Loucy (cell line): ENCODE data around the gene HEATR5A.

Experiments used
- H2AFZ ChIP-seq: fragments of 200-600 bp; sonication (generic); 2 replicates; pipeline ENCODE4 v1.6.0; 2016; ENCODE audit warnings: antibody characterized with exemption, mild to moderate bottlenecking, low read length, moderate library complexity
- H3F3A ChIP-seq: fragments of 200-600 bp; 2 replicates; pipeline ENCODE4 v1.6.0; 2016; ENCODE audit warnings: antibody characterized with exemption, low read depth, mild to moderate bottlenecking
- H3K27me3 ChIP-seq: fragments of 200-600 bp; sonication (generic); 2 replicates; pipeline ENCODE4 v1.6.1; 2014; ENCODE audit warnings: low read length, mild to moderate bottlenecking; ENCODE audit not compliant: insufficient read depth, poor library complexity, severe bottlenecking
- H3K36me3 ChIP-seq: fragments of 200-600 bp; sonication (generic); 2 replicates; pipeline ENCODE4 v1.6.1; 2016; ENCODE audit warnings: low read length; ENCODE audit not compliant: insufficient read depth
- H3K4me1 ChIP-seq: fragments of 200-600 bp; sonication (generic); 2 replicates; pipeline ENCODE4 v1.5.1; 2014; ENCODE audit warnings: low read length, mild to moderate bottlenecking; ENCODE audit not compliant: insufficient read depth, poor library complexity, severe bottlenecking
- H3K4me2 ChIP-seq: fragments of 200-600 bp; sonication (generic); 2 replicates; pipeline ENCODE4 v1.6.0; 2014; ENCODE audit warnings: antibody characterized with exemption, low read length, low read depth, mild to moderate bottlenecking; ENCODE audit not compliant: poor library complexity, severe bottlenecking
- H3K4me3 ChIP-seq: fragments of 200-600 bp; sonication (generic); 2 replicates; pipeline ENCODE4 v1.5.1; 2014; ENCODE audit warnings: low read length, mild to moderate bottlenecking, mixed read lengths; ENCODE audit not compliant: poor library complexity, severe bottlenecking
- H3K79me2 ChIP-seq: fragments of 200-600 bp; sonication (generic); 2 replicates; pipeline ENCODE4 v1.6.1; 2014; ENCODE audit warnings: low read length; ENCODE audit not compliant: insufficient read depth
- H3K9ac ChIP-seq: fragments of 200-600 bp; sonication (generic); 2 replicates; pipeline ENCODE4 v1.6.0; 2014; ENCODE audit warnings: mild to moderate bottlenecking, low read depth, low read length, moderate library complexity; ENCODE audit not compliant: poor library complexity, severe bottlenecking
- H3K9me2 ChIP-seq: fragments of 200-600 bp; sonication (generic); replicated peaks from 2 replicates; pipeline ENCODE4 v1.6.1; 2016; ENCODE audit warnings: low read depth, low read length, mixed read lengths
- H3K9me3 ChIP-seq: fragments of 200-600 bp; sonication (generic); 2 replicates; pipeline ENCODE4 v1.6.1; 2014; ENCODE audit warnings: mild to moderate bottlenecking, antibody characterized with exemption, low read length, low read depth; ENCODE audit not compliant: insufficient read depth
- H4K20me1 ChIP-seq: fragments of 200-600 bp; sonication (generic); 2 replicates; pipeline ENCODE4 v1.6.0; 2014; ENCODE audit warnings: antibody characterized with exemption, low read length, mild to moderate bottlenecking; ENCODE audit not compliant: insufficient read depth, poor library complexity, severe bottlenecking
- CTCF ChIP-seq: fragments of 200-600 bp; sonication (generic); conservative IDR thresholded peaks from 2 replicates; pipeline ENCODE4 v1.5.1; 2014; ENCODE audit warnings: mild to moderate bottlenecking, antibody characterized with exemption, low read length
- EZH2phosphoT487 ChIP-seq: fragments of 200-600 bp; IDR thresholded peaks from 2 replicates; pipeline ENCODE4 v1.6.1; 2018; ENCODE audit warnings: antibody characterized with exemption, mild to moderate bottlenecking, moderate library complexity, borderline replicate concordance

The HEATR5A gene

GRCh38 chr14:31283578-31284252, 136.6 kb downstream of the HEATR5A start:
- no peak overlapping the region for H3K9ac ChIP-seq
- H3K36me3 ChIP-seq: no peaks in the 10 kb centered on the region
- peak overlapping the region; percentile 42 for H2AFZ ChIP-seq
- no peak overlapping the region for H3K4me3 ChIP-seq
- no peaks in the 10 kb centered on the region for H3K79me2 ChIP-seq
- no peak for TF ChIP-seq EZH2phosphoT487
- no peak for TF ChIP-seq CTCF
- H3K4me2 ChIP-seq: no peak overlapping the region
- H3K9me2 ChIP-seq: no peaks in the 10 kb centered on the region
- peaks cover 5% of the 10 kb centered on the region for H3K4me1 ChIP-seq
- no peaks in the 10 kb centered on the region for H4K20me1 ChIP-seq
- H3K27me3 ChIP-seq: no peaks in the 10 kb centered on the region
- no peaks in the 10 kb centered on the region for H3F3A ChIP-seq
- peaks cover 5% of the 10 kb centered on the region; the same call in 1 of the 2 replicates for H3K9me3 ChIP-seq

DNA sequence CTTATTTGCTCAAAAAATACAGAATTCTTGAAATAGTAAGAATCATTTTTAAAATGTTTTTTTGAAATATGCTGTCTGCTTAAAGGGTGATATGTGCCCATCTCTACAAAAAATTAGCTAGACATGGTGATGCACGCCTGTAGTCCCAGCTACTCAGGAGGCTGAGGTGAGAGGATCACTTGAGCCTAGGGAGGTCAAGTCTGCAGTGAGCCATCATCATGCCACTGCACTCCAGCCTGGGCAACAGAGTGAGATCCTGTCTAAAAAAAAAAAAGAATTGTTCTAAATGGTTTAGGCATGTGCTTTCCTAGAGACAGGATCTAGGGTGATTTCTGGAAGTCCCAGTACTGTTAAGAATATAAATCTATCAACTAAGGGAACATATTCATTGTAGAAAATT, 137.2 kb downstream of the HEATR5A start:
- Histone ChIP-seq H3K79me2 (no peaks in the 10 kb centered on the region), H3K9me2 (no peaks in the 10 kb centered on the region), H3K4me2 (no peak overlapping the region), H3F3A (no peaks in the 10 kb centered on the region), H3K27me3 (no peaks in the 10 kb centered on the region), H4K20me1 (no peaks in the 10 kb centered on the region), H3K9me3 (peaks cover 6% of the 10 kb centered on the region; the same call in 1 of the 2 replicates), H3K4me3 (no peak overlapping the region), H3K9ac (no peak overlapping the region), H3K4me1 (peaks cover 5% of the 10 kb centered on the region), H3K36me3 (no peaks in the 10 kb centered on the region), H2AFZ (0 out of 2 replicates have a peak overlapping the region, but pooled peaks have one; percentile 42)
- TF ChIP-seq EZH2phosphoT487 (no peak), CTCF (no peak)

GRCh38 chr14:31280871-31281220, 139.5 kb downstream of the HEATR5A start:
- Histone ChIP-seq H3K36me3 (no peaks in the 10 kb centered on the region), H3K4me1 (peaks cover 5% of the 10 kb centered on the region), H3K9ac (no peak overlapping the region), H3K79me2 (no peaks in the 10 kb centered on the region), H3F3A (no peaks in the 10 kb centered on the region), H2AFZ (no peak overlapping the region), H3K4me2 (no peak overlapping the region), H4K20me1 (no peaks in the 10 kb centered on the region), H3K9me3 (peaks cover 9% of the 10 kb centered on the region; the same call in 1 of the 2 replicates), H3K9me2 (no peaks in the 10 kb centered on the region), H3K27me3 (no peaks in the 10 kb centered on the region), H3K4me3 (no peak overlapping the region)
- no peak for TF ChIP-seq EZH2phosphoT487
- no peak for TF ChIP-seq CTCF
